Neural crest cell (in vitro differentiated cells): ENCODE data around the gene RNF212. TPM values are rescaled to one million over a fixed set of nuclear protein-coding genes. Genes with fewer than 3 reads are reported as not detected.

ENCODE experiments used
- DNase-seq: peaks from one replicate; pipeline ENCODE4 v3.0.0; 2021; ENCODE audit warnings: low read depth, mixed read lengths, low spot score
- H3K27ac Mint-ChIP-seq: one replicate; pipeline ENCODE4 v1.8.0; 2021; ENCODE audit warnings: mild to moderate bottlenecking, mixed read lengths; ENCODE audit not compliant: unreplicated experiment
- H3K27me3 Mint-ChIP-seq: 2 replicates; pipeline ENCODE4 v1.8.0; 2021; ENCODE audit warnings: low read depth, mild to moderate bottlenecking, mixed read lengths
- H3K36me3 Mint-ChIP-seq: 2 replicates; pipeline ENCODE4 v1.8.0; 2021; ENCODE audit warnings: low read depth, mild to moderate bottlenecking, mixed read lengths
- H3K4me1 Mint-ChIP-seq: 2 replicates; pipeline ENCODE4 v1.8.0; 2021; ENCODE audit warnings: mixed read lengths
- H3K4me3 Mint-ChIP-seq: one replicate; pipeline ENCODE4 v1.8.0; 2021; ENCODE audit warnings: mild to moderate bottlenecking, mixed read lengths
- H3K9me3 Mint-ChIP-seq: 2 replicates; pipeline ENCODE4 v1.8.0; 2021; ENCODE audit warnings: mixed read lengths
- CTCF ChIP-seq: fragments of 200-600 bp; sonication (generic); conservative IDR thresholded peaks from 2 replicates; pipeline ENCODE4 v1.5.0; 2021; ENCODE audit warnings: antibody characterized with exemption, mild to moderate bottlenecking
- total RNA-seq: library from RNA; stranded (reverse); gene quantifications from 2 replicates; pipeline ENCODE4 v1.2.1, GENCODE V29; 2021

Gene RNF212
- total RNA-seq, 1 donor from 2014 or later = 2.7 TPM

DNA sequence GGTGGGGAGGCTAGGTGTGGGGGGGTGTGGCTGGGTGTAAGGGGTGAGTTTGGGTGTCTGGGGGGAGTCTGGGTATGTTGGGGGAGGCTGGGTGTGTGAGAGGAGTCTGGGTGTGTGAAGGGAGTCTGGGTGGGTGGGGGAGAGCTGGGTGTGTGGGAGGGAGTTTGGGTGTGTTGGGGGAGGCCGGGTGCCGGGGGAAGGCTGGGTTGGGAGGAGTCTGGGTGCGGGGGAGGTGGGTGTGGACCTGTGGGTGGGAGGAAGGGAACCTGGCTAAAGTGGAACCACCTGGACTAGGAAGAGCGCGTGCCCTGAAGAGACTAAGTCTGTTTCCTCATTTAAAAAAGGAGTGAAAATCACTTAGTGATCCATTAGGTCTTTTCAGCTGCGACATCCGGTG is 40.8 kb upstream of the RNF212 start:
- DNase-seq = no peak
- Mint-ChIP-seq H3K4me1 (no peaks in the 10 kb centered on the region), H3K4me3 (no peak overlapping the region), H3K27me3 (peaks cover 55% of the 10 kb centered on the region), H3K9me3 (peaks cover 6% of the 10 kb centered on the region), H3K27ac (no peak overlapping the region), H3K36me3 (peaks cover 3% of the 10 kb centered on the region)
- no peak for TF ChIP-seq CTCF

- TF ChIP-seq CTCF = no peak
- peaks cover 55% of the 10 kb centered on the region for H3K27me3 Mint-ChIP-seq
These were observed 40.3 kb upstream of the RNF212 start for GRCh38 chr4:1153567-1154090.

DNA sequence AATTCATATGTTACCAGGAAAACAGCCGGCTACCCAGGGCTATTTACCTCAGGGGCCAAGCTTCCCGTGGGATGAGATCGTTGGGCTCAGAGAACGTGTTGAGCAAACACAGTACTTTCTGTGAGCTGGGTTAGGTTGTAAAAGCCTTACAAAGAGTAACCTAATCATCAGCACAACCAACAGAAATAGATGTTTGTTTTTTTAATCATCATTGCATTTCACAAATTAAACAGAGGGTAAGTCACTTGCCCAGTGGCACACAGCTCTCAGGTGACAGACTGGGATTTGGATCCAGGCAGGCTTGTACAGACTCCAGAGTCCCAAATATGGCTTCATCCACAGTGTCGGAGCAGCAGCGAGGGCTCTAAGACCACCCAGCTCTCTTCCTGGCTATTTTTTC is 38.9 kb upstream of the RNF212 start:
- Mint-ChIP-seq H3K36me3 (no peaks in the 10 kb centered on the region), H3K4me1 (no peaks in the 10 kb centered on the region), H3K9me3 (no peaks in the 10 kb centered on the region), H3K27ac (no peak overlapping the region), H3K4me3 (no peak overlapping the region), H3K27me3 (peaks cover 55% of the 10 kb centered on the region)
- no peak for DNase-seq
- no peak for TF ChIP-seq CTCF

More at GRCh38 chr4:1153567-1154090, 40.3 kb upstream of the RNF212 start:
- Mint-ChIP-seq H3K36me3 (peaks cover 2% of the 10 kb centered on the region), H3K4me3 (no peak overlapping the region), H3K4me1 (no peaks in the 10 kb centered on the region), H3K9me3 (peaks cover 6% of the 10 kb centered on the region), H3K27ac (no peak overlapping the region)
- DNase-seq = no peak

DNA sequence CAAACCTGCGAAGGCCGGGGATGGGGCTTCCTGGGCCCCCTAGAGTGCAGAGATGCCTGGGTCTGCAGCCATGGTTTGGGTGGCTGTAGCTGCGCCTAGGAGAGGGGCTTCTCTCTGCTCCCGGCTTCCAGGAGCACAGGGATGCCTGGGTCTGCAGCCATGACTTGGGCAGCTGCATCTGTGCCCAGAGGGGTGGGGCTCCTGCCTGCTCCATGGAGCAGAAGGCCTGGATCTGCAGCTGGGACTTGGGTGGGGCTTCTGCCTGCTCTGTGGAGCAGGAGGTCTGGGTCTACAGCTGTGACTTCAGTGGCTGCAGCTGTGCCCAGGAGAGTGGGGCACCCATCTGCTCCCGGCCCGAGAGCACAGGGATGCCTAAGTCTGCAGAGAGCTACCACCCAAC is 38.2 kb upstream of the RNF212 start:
- Mint-ChIP-seq H3K27ac (no peak overlapping the region), H3K27me3 (peaks cover 51% of the 10 kb centered on the region), H3K36me3 (no peaks in the 10 kb centered on the region), H3K4me1 (no peaks in the 10 kb centered on the region), H3K4me3 (no peak overlapping the region), H3K9me3 (peaks cover 2% of the 10 kb centered on the region)
- no peak for TF ChIP-seq CTCF
- no peak for DNase-seq

GRCh38 chr4:1150875-1151274 is 37.5 kb upstream of the RNF212 start:
- Mint-ChIP-seq H3K4me1 (no peaks in the 10 kb centered on the region), H3K27ac (no peak overlapping the region), H3K9me3 (peaks cover 2% of the 10 kb centered on the region), H3K36me3 (no peaks in the 10 kb centered on the region), H3K4me3 (no peak overlapping the region), H3K27me3 (peaks cover 46% of the 10 kb centered on the region)
- DNase-seq = no peak
- no peak for TF ChIP-seq CTCF
